ENCODE data around the gene ANK3. TPM values are rescaled to one million over a fixed set of nuclear protein-coding genes. Genes with fewer than 3 reads are reported as not detected.

The ANK3 gene
- total and polyA plus RNA-seq, 2 experiments from 2014 or later, result 26.2 to 49.0 TPM

- TF ChIP-seq CTCF (IDR thresholded peaks at IDR 0.05; ENCODE audit: poor library complexity) (no peak), EZH2 (IDR thresholded peaks at IDR 0.05; ENCODE audit: borderline replicate concordance) (no peak), EZH2phosphoT487 (IDR thresholded peaks at IDR 0.05; ENCODE audit: low read depth, severe bottlenecking, unreplicated experiment) (no peak)
Observed at GRCh38 chr10:60422809-60423208, 33.1 kb upstream of the ANK3 start.

DNA sequence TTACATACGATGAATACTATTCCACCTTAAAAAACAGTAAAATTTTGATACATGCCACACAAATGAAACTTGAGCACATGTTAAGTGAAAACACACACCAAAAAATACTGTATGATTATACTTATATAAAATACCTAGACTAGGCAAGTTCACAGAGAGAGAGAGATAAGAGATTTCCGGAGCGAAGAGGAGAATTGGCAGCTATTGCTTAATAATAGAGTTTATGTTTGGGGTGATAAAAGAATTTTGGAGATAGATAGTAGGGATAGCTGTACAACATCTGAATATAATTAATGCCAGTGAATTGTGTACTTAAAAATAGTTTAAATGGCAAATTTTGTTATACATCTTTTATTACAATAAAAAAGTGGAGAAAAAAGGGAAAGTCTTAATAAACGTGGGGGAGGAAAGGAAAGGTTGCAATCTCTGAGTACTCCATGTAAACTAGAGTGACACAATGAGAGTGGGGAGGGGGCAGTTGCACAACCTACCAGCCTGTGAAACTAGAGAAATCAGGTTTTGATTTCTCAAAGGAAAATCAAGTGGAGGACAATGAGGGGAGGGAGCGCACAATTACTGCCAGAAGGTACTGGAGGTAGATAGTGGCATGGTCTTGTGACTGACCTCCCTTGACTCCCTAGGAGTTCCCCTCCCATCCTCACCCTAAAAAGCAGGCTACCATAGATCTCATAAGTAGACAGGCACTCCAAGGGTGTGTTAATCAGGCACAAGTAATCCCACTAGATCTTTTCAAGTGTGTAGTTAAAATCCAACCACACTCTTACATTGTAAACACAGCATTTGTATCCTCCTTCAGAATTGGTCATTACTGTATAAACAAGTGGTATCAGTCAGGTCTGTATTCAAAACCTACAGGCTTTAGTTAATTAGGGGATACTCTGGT, 31.6 kb upstream of the ANK3 start:
- Histone ChIP-seq H3K36me3 (replicated peaks; ENCODE audit: insufficient read depth, low read depth) (no peaks in the 10 kb centered on the region), H3K27ac (no peak overlapping the region), H3K4me1 (ENCODE audit: insufficient read depth) (no peaks in the 10 kb centered on the region), H3K4me3 (no peak overlapping the region), H3K79me2 (no peaks in the 10 kb centered on the region), H4K20me1 (ENCODE audit: insufficient read depth, poor library complexity, severe bottlenecking) (no peaks in the 10 kb centered on the region), H2AFZ (no peak overlapping the region), H3K27me3 (no peaks in the 10 kb centered on the region), H3K9me2 (replicated peaks; ENCODE audit: insufficient read depth) (no peaks in the 10 kb centered on the region), H3K4me2 (no peak overlapping the region), H3K9me3 (ENCODE audit: low read depth) (no peaks in the 10 kb centered on the region)
- TF ChIP-seq EZH2 (IDR thresholded peaks at IDR 0.05; ENCODE audit: borderline replicate concordance), result no peak
- no peak for DNase-seq (ENCODE audit: low spot score)
- 66% methylated on average over 5 of the region's 5 CpGs for WGBS (ENCODE audit: low lambda C conversion rate, missing lambda C conversion rate)

More at GRCh38 chr10:60422809-60423208, 33.1 kb upstream of the ANK3 start:
- WGBS (ENCODE audit: low lambda C conversion rate, missing lambda C conversion rate), result 78% methylated on average over 5 of the region's 5 CpGs
- no peak overlapping the region for H3K27ac ChIP-seq
- H3K9me3 ChIP-seq (ENCODE audit: low read depth), result no peaks in the 10 kb centered on the region
- H3K36me3 ChIP-seq (replicated peaks; ENCODE audit: insufficient read depth, low read depth), result no peaks in the 10 kb centered on the region
- no peak overlapping the region for H3K4me2 ChIP-seq
- H2AFZ ChIP-seq, result no peak overlapping the region
- no peak overlapping the region for H3K4me3 ChIP-seq
- no peaks in the 10 kb centered on the region for H3K79me2 ChIP-seq
- no peaks in the 10 kb centered on the region for H3K9me2 ChIP-seq (replicated peaks; ENCODE audit: insufficient read depth)
- no peaks in the 10 kb centered on the region for H4K20me1 ChIP-seq (ENCODE audit: insufficient read depth, poor library complexity, severe bottlenecking)
- no peaks in the 10 kb centered on the region for H3K4me1 ChIP-seq (ENCODE audit: insufficient read depth)
- no peak for DNase-seq (ENCODE audit: low spot score)
- no peaks in the 10 kb centered on the region for H3K27me3 ChIP-seq

DNA sequence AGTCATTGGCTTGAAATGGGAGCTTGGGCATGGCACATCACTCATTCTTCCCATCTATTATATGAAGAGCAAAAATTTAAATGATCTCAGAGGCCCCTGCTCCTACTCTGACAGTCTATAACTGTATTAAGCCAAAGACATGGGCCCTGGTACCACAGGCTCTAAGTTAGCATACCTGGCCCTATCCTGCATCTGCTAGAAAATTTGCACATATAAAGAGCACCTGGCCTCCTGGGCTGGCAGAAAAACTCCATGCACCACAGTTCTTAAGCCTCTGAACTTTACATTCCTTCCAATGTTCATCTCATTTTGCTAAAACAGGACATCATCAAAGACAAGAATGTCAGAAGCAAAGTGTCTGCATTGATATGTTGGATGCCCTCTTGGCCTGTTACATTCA, 29.6 kb upstream of the ANK3 start:
- H3K4me1 ChIP-seq (ENCODE audit: insufficient read depth), result peaks cover 2% of the 10 kb centered on the region
- no peaks in the 10 kb centered on the region for H3K27me3 ChIP-seq
- no peak overlapping the region for H3K4me2 ChIP-seq
- no peak overlapping the region for H2AFZ ChIP-seq
- no peaks in the 10 kb centered on the region for H3K9me2 ChIP-seq (replicated peaks; ENCODE audit: insufficient read depth)
- no peak for DNase-seq (ENCODE audit: low spot score)
- no peaks in the 10 kb centered on the region for H3K79me2 ChIP-seq
- no peaks in the 10 kb centered on the region for H4K20me1 ChIP-seq (ENCODE audit: insufficient read depth, poor library complexity, severe bottlenecking)
- H3K9me3 ChIP-seq (ENCODE audit: low read depth), result no peaks in the 10 kb centered on the region
- H3K27ac ChIP-seq, result no peak overlapping the region
- no peaks in the 10 kb centered on the region for H3K36me3 ChIP-seq (replicated peaks; ENCODE audit: insufficient read depth, low read depth)
- H3K4me3 ChIP-seq, result no peak overlapping the region
- TF ChIP-seq CTCF (IDR thresholded peaks at IDR 0.05; ENCODE audit: poor library complexity), result no peak

- Histone ChIP-seq H3K4me1 (ENCODE audit: insufficient read depth) (peaks cover 2% of the 10 kb centered on the region), H3K27ac (no peak overlapping the region), H3K9me2 (replicated peaks; ENCODE audit: insufficient read depth) (no peaks in the 10 kb centered on the region), H3K27me3 (no peaks in the 10 kb centered on the region), H3K4me3 (no peak overlapping the region), H3K9me3 (ENCODE audit: low read depth) (no peaks in the 10 kb centered on the region), H2AFZ (no peak overlapping the region), H3K36me3 (replicated peaks; ENCODE audit: insufficient read depth, low read depth) (no peaks in the 10 kb centered on the region), H3K79me2 (no peaks in the 10 kb centered on the region), H3K4me2 (no peak overlapping the region), H4K20me1 (ENCODE audit: insufficient read depth, poor library complexity, severe bottlenecking) (no peaks in the 10 kb centered on the region)
- WGBS (ENCODE audit: low lambda C conversion rate, missing lambda C conversion rate), result 53% methylated on average over 1 of the region's 1 CpG
- TF ChIP-seq CTCF (IDR thresholded peaks at IDR 0.05; ENCODE audit: poor library complexity) (no peak), EZH2 (IDR thresholded peaks at IDR 0.05; ENCODE audit: borderline replicate concordance) (no peak), EZH2phosphoT487 (IDR thresholded peaks at IDR 0.05; ENCODE audit: low read depth, severe bottlenecking, unreplicated experiment) (no peak)
- no peak for DNase-seq (ENCODE audit: low spot score)
Observed at GRCh38 chr10:60417901-60418300, 28.2 kb upstream of the ANK3 start.
